Smooth muscle cell (in vitro differentiated cells): ENCODE data around the gene CERS5. TPM values are rescaled to one million over a fixed set of nuclear protein-coding genes. Genes with fewer than 3 reads are reported as not detected.

Experiments
- DNase-seq: peaks from one replicate; lab custom pipeline; 2025; ENCODE audit not compliant: unreplicated experiment; lab: John Stamatoyannopoulos, UW
- H2AFZ ChIP-seq: fragments of 200-600 bp; sonication (generic); 2 replicates; pipeline ENCODE4 v1.6.0; 2016; ENCODE audit warnings: antibody characterized with exemption, low read depth, mild to moderate bottlenecking
- H3F3A ChIP-seq: fragments of 200-600 bp; sonication (generic); 2 replicates; pipeline ENCODE4 v1.6.0; 2017; ENCODE audit warnings: antibody characterized with exemption, low read depth
- H3K27ac ChIP-seq: fragments of 200-600 bp; sonication (generic); 2 replicates; pipeline ENCODE4 v1.5.1; 2016; ENCODE audit warnings: low read depth, mild to moderate bottlenecking
- H3K27me3 ChIP-seq: fragments of 200-600 bp; sonication (generic); 2 replicates; pipeline ENCODE4 v1.6.1; 2016; ENCODE audit warnings: low read depth, mild to moderate bottlenecking
- H3K36me3 ChIP-seq: fragments of 200-600 bp; sonication (generic); 2 replicates; pipeline ENCODE4 v1.5.1; 2016; ENCODE audit warnings: low read depth
- H3K4me1 ChIP-seq: fragments of 200-600 bp; sonication (generic); 2 replicates; pipeline ENCODE4 v1.5.1; 2016; ENCODE audit warnings: low read depth
- H3K4me2 ChIP-seq: fragments of 200-600 bp; sonication (generic); 2 replicates; pipeline ENCODE4 v1.6.0; 2016; ENCODE audit warnings: mild to moderate bottlenecking
- H3K4me3 ChIP-seq: fragments of 200-600 bp; sonication (generic); 2 replicates; pipeline ENCODE4 v1.5.1; 2016; ENCODE audit warnings: mild to moderate bottlenecking
- H3K79me2 ChIP-seq: fragments of 200-600 bp; sonication (generic); 2 replicates; pipeline ENCODE4 v1.6.0; 2016; ENCODE audit warnings: low read depth, mild to moderate bottlenecking
- H3K9ac ChIP-seq: fragments of 200-600 bp; sonication (generic); 2 replicates; pipeline ENCODE4 v1.6.0; 2016; ENCODE audit warnings: low read depth
- H3K9me3 ChIP-seq: fragments of 200-600 bp; sonication (generic); replicated peaks from 2 replicates; pipeline ENCODE4 v1.5.1; 2016; ENCODE audit warnings: low read depth
- H4K20me1 ChIP-seq: fragments of 200-600 bp; sonication (generic); 2 replicates; pipeline ENCODE4 v1.6.0; 2016; ENCODE audit warnings: low read depth
- WGBS: methylation state at CpG from one replicate; pipeline ENCODE4 v1.1.7; 2016; ENCODE audit warnings: low lambda C conversion rate; 5-methylcytosine and 5-hydroxymethylcytosine counted together
- polyA plus RNA-seq: library from polyadenylated mRNA; unstranded; fragments of >200 nt; fragmentation: Nextera tagmentation; extraction: Ambion mirVana; gene quantifications from 2 replicates; pipeline ENCODE4 v1.2.1, GENCODE V29; 2016
- total RNA-seq: library from RNA; depleted of rRNA; stranded (reverse); fragments of >200 nt; gene quantifications from 2 replicates; pipeline ENCODE4 v1.2.3, GENCODE V29; 2014
- TF ChIP-seq, protein P1 (sequence below): fragments of 200-600 bp; sonication (generic); IDR thresholded peaks from 2 replicates; pipeline ENCODE4 v1.5.1; 2017; ENCODE audit warnings: borderline replicate concordance, mild to moderate bottlenecking, antibody characterized with exemption; ENCODE audit not compliant: insufficient read depth, poor library complexity, severe bottlenecking

Gene CERS5
- total and polyA plus RNA-seq, 2 experiments from 2014 or later = 53.5 to 102 TPM

DNA sequence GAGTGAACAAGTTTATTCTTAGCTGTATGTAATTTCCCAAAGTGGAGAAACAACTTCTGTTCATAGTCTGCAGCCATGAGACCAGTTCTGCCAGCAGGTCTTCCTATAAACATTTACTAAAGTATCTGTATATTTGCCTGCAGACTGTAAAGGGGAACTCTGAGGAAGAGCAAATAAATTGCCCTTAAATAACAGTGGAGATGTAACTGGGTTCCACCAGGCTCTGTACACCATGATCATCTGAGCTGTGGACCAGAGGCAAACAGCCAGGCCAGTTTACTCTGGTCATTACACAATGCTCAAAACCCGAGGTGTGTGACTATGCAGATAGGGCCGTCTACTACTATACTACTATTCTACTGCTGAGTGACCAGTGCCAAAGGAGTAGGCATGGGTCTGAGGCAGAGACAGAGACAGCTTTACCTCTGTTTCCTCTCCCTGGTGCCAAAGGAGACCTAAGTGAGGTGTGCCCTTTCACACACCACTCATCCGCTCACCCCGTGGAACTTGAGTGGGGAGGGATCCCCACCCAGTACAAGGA is 21.1 kb upstream of the CERS5 start:
- TF ChIP-seq, protein P1, sequence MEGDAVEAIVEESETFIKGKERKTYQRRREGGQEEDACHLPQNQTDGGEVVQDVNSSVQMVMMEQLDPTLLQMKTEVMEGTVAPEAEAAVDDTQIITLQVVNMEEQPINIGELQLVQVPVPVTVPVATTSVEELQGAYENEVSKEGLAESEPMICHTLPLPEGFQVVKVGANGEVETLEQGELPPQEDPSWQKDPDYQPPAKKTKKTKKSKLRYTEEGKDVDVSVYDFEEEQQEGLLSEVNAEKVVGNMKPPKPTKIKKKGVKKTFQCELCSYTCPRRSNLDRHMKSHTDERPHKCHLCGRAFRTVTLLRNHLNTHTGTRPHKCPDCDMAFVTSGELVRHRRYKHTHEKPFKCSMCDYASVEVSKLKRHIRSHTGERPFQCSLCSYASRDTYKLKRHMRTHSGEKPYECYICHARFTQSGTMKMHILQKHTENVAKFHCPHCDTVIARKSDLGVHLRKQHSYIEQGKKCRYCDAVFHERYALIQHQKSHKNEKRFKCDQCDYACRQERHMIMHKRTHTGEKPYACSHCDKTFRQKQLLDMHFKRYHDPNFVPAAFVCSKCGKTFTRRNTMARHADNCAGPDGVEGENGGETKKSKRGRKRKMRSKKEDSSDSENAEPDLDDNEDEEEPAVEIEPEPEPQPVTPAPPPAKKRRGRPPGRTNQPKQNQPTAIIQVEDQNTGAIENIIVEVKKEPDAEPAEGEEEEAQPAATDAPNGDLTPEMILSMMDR = no peak
- Histone ChIP-seq H2AFZ (no peak overlapping the region), H3K9ac (peak overlapping the region; percentile 6), H4K20me1 (no peaks in the 10 kb centered on the region), H3K79me2 (peaks cover 7% of the 10 kb centered on the region), H3K27me3 (no peaks in the 10 kb centered on the region), H3K4me3 (no peak overlapping the region), H3K36me3 (no peaks in the 10 kb centered on the region), H3K4me2 (peak overlapping the region; percentile 0), H3K4me1 (peaks cover 12% of the 10 kb centered on the region), H3K27ac (peak overlapping the region; percentile 91), H3K9me3 (no peaks in the 10 kb centered on the region), H3F3A (peaks cover 7% of the 10 kb centered on the region)
- WGBS = 83% methylated on average over 4 of the region's 4 CpGs
- DNase-seq = no peak

DNA sequence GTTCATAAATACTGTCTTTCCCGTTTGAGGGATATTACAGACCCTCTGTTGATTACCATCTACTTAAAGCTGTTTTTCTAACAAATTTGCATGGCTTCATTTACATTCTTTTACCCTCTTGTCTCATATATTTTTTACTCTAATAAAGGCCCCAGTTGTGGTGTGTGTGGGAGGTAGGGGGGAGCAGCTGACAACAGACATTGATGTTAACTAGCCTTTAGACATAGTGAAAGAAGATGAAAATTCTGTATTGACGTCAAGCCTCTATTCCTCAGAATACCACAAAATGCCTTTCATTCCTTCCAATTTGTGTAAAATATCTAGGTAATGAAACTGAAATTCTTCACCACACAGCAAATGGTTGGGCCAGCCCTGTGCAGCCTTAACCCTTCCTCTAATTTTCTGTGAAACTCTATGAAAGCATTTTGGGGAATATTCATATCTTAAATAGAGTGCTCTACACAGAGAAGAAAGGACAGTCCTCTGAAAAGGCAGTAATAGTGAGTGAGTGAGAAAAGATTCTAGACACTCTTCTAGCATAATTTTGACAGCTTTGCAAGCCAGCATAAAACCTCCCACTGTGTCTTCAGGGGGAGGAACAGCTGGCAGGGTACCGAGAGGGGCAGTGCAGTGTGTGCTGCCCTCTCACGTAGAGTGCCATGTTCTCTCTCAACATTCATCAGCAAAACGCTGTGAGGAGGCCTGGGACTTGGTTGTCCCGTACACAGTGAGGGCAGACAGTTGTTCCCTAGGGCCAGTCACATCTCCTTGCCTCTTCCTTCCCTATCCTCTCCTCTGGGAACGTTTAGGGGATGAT is 20.1 kb upstream of the CERS5 start:
- peaks cover 7% of the 10 kb centered on the region for H3K79me2 ChIP-seq
- H3K9ac ChIP-seq = peak overlapping the region; percentile 48
- TF ChIP-seq, protein P1 = no peak
- 60% methylated on average over 7 of the region's 7 CpGs for WGBS
- peak overlapping the region; percentile 46 for H3K4me2 ChIP-seq
- H3K27me3 ChIP-seq = no peaks in the 10 kb centered on the region
- H3K36me3 ChIP-seq = no peaks in the 10 kb centered on the region
- no peak overlapping the region for H2AFZ ChIP-seq
- DNase-seq = no peak
- H3K4me3 ChIP-seq = no peak overlapping the region
- H3K4me1 ChIP-seq = peaks cover 12% of the 10 kb centered on the region
- H3K9me3 ChIP-seq = no peaks in the 10 kb centered on the region
- peak overlapping the region; percentile 91 for H3K27ac ChIP-seq
- no peaks in the 10 kb centered on the region for H4K20me1 ChIP-seq
- peaks cover 7% of the 10 kb centered on the region for H3F3A ChIP-seq

DNA sequence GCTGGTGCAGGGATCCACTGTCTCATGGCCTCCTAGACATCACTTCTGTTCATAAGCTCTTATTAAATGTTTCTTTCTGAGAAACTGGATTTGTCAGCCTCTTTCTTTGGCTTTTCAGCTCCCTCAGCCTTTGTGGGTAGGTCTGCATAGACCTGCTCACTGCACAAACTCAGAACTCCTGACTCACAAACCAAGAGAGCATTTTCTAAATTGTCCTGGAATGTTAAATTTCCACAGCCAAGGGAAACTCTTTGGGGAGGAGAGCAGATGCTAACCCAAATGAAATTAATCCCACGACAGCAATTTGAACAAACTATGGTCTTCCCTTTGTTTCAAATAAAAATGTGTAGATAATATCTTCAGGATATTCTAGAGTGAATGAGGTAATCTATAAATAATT is 19.5 kb upstream of the CERS5 start:
- Histone ChIP-seq H3F3A (peaks cover 7% of the 10 kb centered on the region), H3K9me3 (no peaks in the 10 kb centered on the region), H3K79me2 (peaks cover 7% of the 10 kb centered on the region), H4K20me1 (no peaks in the 10 kb centered on the region), H3K27me3 (no peaks in the 10 kb centered on the region), H3K36me3 (no peaks in the 10 kb centered on the region), H3K9ac (peak overlapping the region; percentile 48), H3K4me1 (peaks cover 12% of the 10 kb centered on the region), H3K4me3 (no peak overlapping the region), H3K4me2 (peak overlapping the region; percentile 46), H2AFZ (no peak overlapping the region), H3K27ac (peak overlapping the region; percentile 91)
- 56% methylated on average over 1 of the region's 1 CpG for WGBS
- TF ChIP-seq, protein P1 = no peak
- DNase-seq = no peak
